Panc1 (cell line): ENCODE measurements around the gene MLEC. TPM values are rescaled to one million over a fixed set of nuclear protein-coding genes. Genes with fewer than 3 reads are reported as not detected.
A peak's percentile ranks its signal among the peaks of the same experiment; 100 is the strongest.

Experiments
- ATAC-seq: fragments of 200-7000 bp; cut with Tn5 transposase; 2 replicates; pipeline ENCODE4 v1.9.1; 2020; ENCODE audit warnings: mild to moderate bottlenecking, moderate library complexity
- BruUV-seq: library from RNA; stranded (reverse); fragments of 400-500 nt; replicated peaks from 2 replicates; lab custom pipeline; 2021; lab: Mats Ljungman, UMichigan
- CTCF ChIA-PET: fragments of 300-600 bp; sonication (Branson Sonifier 250); formaldehyde crosslinking; loops from one replicate; lab custom pipeline; 2022; ENCODE audit warnings: antibody characterized with exemption; lab: Charles Lee
- POLR2A ChIA-PET: fragments of 300-600 bp; sonication (Branson Sonifier 250); formaldehyde crosslinking; loops from one replicate; lab custom pipeline; 2022; ENCODE audit warnings: antibody characterized with exemption; lab: Charles Lee
- DNase-seq: peaks from one replicate; pipeline ENCODE4 v3.0.0-alpha.2; 2010; ENCODE audit warnings: low read depth, low spot score
- H3K27ac ChIP-seq: 2 replicates; pipeline ENCODE4 v1.5.1; 2011; ENCODE audit warnings: mild to moderate bottlenecking, low read length, inconsistent platforms
- H3K27me3 ChIP-seq: fragments of 200-500 bp; sonication (Bioruptor generic); 2 replicates; pipeline ENCODE4 v1.6.0; 2014; ENCODE audit warnings: low read length, inconsistent platforms; ENCODE audit not compliant: control insufficient read depth, insufficient read depth
- H3K36me3 ChIP-seq: fragments of 200-500 bp; sonication (Bioruptor generic); 2 replicates; pipeline ENCODE4 v1.5.1; 2014; ENCODE audit warnings: inconsistent platforms, mild to moderate bottlenecking, low read length, moderate library complexity; ENCODE audit not compliant: control insufficient read depth, insufficient read depth
- H3K4me1 ChIP-seq: 2 replicates; pipeline ENCODE4 v1.5.1; 2011; ENCODE audit warnings: inconsistent platforms, mild to moderate bottlenecking, low read length, moderate library complexity; ENCODE audit not compliant: control insufficient read depth, insufficient read depth
- H3K4me3 ChIP-seq, 2 experiments: 2 replicates each; pipeline ENCODE4 v1.5.1; 2011 to 2012; ENCODE audit warnings: low read depth in 2 of 2, low read length in 2 of 2, mild to moderate bottlenecking in 2 of 2, inconsistent platforms in 1 of 2, moderate library complexity in 1 of 2
- H3K9me3 ChIP-seq: fragments of 200-500 bp; sonication (Bioruptor generic); 2 replicates; pipeline ENCODE4 v1.5.1; 2014; ENCODE audit warnings: low read depth, mild to moderate bottlenecking, inconsistent platforms, low read length, moderate library complexity; ENCODE audit not compliant: control insufficient read depth, insufficient read depth
- CTCF ChIP-seq: fragments of 450-650 bp; IDR thresholded peaks from 2 replicates; pipeline ENCODE4 v1.5.1; 2017; ENCODE audit warnings: mild to moderate bottlenecking
- POLR2AphosphoS5 ChIP-seq: IDR thresholded peaks from 2 replicates; pipeline ENCODE4 v1.6.1; 2012; ENCODE audit warnings: mild to moderate bottlenecking, low read depth, low read length, moderate library complexity
- REST ChIP-seq, 2 experiments: IDR thresholded peaks; 2 replicates each; pipeline ENCODE4 v1.6.1; 2011 to 2012; ENCODE audit warnings: low read depth in 2 of 2, control low read depth in 1 of 2, low read length in 1 of 2, mild to moderate bottlenecking in 1 of 2, moderate library complexity in 1 of 2; ENCODE audit not compliant: insufficient read depth in 1 of 2
- SIN3A ChIP-seq: IDR thresholded peaks from 2 replicates; pipeline ENCODE4 v1.6.1; 2012; ENCODE audit warnings: low read depth, mild to moderate bottlenecking, low read length, moderate library complexity, borderline replicate concordance; ENCODE audit not compliant: insufficient read depth
- TCF7L2 ChIP-seq: IDR thresholded peaks from 2 replicates; pipeline ENCODE4 v1.6.1; 2011; ENCODE audit warnings: mild to moderate bottlenecking, low read depth, low read length, inconsistent platforms
- in situ Hi-C: cut with HindIII; loops from 2 replicates; pipeline ENCODE4 v1.10.0; 2016; ENCODE audit warnings: low sequenced_read_pairs, low pct_unique_long_range_greater_than_20kb
- intact Hi-C: fragments of 100-400 bp; cut with micrococcal nuclease; formaldehyde crosslinking; loops from one replicate; pipeline ENCODE4 v1.10.0; 2022; ENCODE audit not compliant: unreplicated experiment
- total RNA-seq: library from RNA; stranded (reverse); gene quantifications from one replicate; pipeline ENCODE4 v1.2.1, GENCODE V29; 2021; ENCODE audit not compliant: unreplicated experiment

MLEC gene
- total RNA-seq, 1 experiment from 2014 or later, result 171 TPM

GRCh38 chr12:120688527-120689071, 1.6 kb downstream of the MLEC start:
- ChIA-PET POLR2A (no interaction called here), CTCF (no interaction called here)
- Histone ChIP-seq H3K27me3 (no peaks in the 10 kb centered on the region), H3K9me3 (no peaks in the 10 kb centered on the region), H3K27ac (peak overlapping the region; percentile 80), H3K36me3 (no peaks in the 10 kb centered on the region; the same call in 1 of the 2 replicates), H3K4me3 (peak overlapping the region; percentile 78 to 91), H3K4me1 (peaks cover 29% of the 10 kb centered on the region)
- DNase-seq (no peak), ATAC-seq (no peak)
- in situ Hi-C loops (no loop called here), intact Hi-C loops (no loop called here)
- TF ChIP-seq SIN3A, result no peak
- TF ChIP-seq CTCF, result no peak
- TF ChIP-seq POLR2AphosphoS5, result no peak
- no peak for TF ChIP-seq REST (IDR thresholded peaks at IDR 0.05; ENCODE audit: insufficient read depth in 1 of 2, low read depth in 2 of 2, low read length in 1 of 2)
- no peak for TF ChIP-seq TCF7L2
- TSS peak; percentile 78 for BruUV-seq

GRCh38 chr12:120689397-120690082, 2.6 kb downstream of the MLEC start:
- ChIA-PET POLR2A (interaction anchor here (0.5 kb wide), 2 partner anchors 15 to 113 kb away, joined by 4 to 6 read pairs; no protein-coding TSS in a partner anchor), CTCF (no interaction called here)
- in situ Hi-C loops, result no loop called here

More at GRCh38 chr12:120689397-120690082, 2.6 kb downstream of the MLEC start:
- TF ChIP-seq POLR2AphosphoS5, result no peak
- TF ChIP-seq REST (IDR thresholded peaks at IDR 0.05; ENCODE audit: insufficient read depth in 1 of 2, low read depth in 2 of 2, low read length in 1 of 2), result no peak
- TF ChIP-seq CTCF, result no peak
- TF ChIP-seq TCF7L2, result no peak
- TF ChIP-seq SIN3A, result no peak
- Histone ChIP-seq H3K4me3 (peak overlapping the region; percentile 78 to 91), H3K27ac (0 out of 2 replicates have a peak overlapping the region, but pooled peaks have one; percentile 42), H3K36me3 (no peaks in the 10 kb centered on the region; the same call in 1 of the 2 replicates), H3K27me3 (no peaks in the 10 kb centered on the region), H3K4me1 (peaks cover 29% of the 10 kb centered on the region), H3K9me3 (no peaks in the 10 kb centered on the region)
- no TSS peak for BruUV-seq
- ATAC-seq (no peak), DNase-seq (no peak)
- intact Hi-C loops, result no loop called here
